Mesothelial cell of epicardium (in vitro differentiated cells): Measurements from ENCODE around the gene LRMDA. TPM values are rescaled to one million over a fixed set of nuclear protein-coding genes. Genes with fewer than 3 reads are reported as not detected.

Experiments
- DNase-seq, 2 experiments: peaks; one replicate each; pipeline ENCODE4 v3.0.0; 2021; ENCODE audit warnings: low spot score in 2 of 2; ENCODE audit not compliant: unreplicated experiment in 2 of 2
- H3K27ac Mint-ChIP-seq: 2 replicates; pipeline ENCODE4 v1.8.0; 2021; ENCODE audit warnings: mixed read lengths
- H3K27me3 Mint-ChIP-seq: 2 replicates; pipeline ENCODE4 v1.8.0; 2021; ENCODE audit warnings: low read depth, mixed read lengths
- H3K36me3 Mint-ChIP-seq: 2 replicates; pipeline ENCODE4 v1.8.0; 2021; ENCODE audit warnings: mixed read lengths
- H3K4me1 Mint-ChIP-seq: 2 replicates; pipeline ENCODE4 v1.8.0; 2021; ENCODE audit warnings: mixed read lengths
- H3K4me3 Mint-ChIP-seq: 2 replicates; pipeline ENCODE4 v1.8.0; 2021; ENCODE audit warnings: mild to moderate bottlenecking, moderate library complexity, mixed read lengths
- H3K9me3 Mint-ChIP-seq: 2 replicates; pipeline ENCODE4 v1.8.0; 2021; ENCODE audit warnings: mixed read lengths
- CTCF ChIP-seq: fragments of 200-600 bp; sonication (generic); IDR thresholded peaks from one replicate; pipeline ENCODE4 v1.5.0; 2021; ENCODE audit warnings: antibody characterized with exemption; ENCODE audit not compliant: unreplicated experiment
- total RNA-seq: library from RNA; stranded (reverse); gene quantifications from 3 replicates; pipeline ENCODE4 v1.2.1, GENCODE V29; 2021

Gene LRMDA
- total RNA-seq, 1 donor from 2014 or later = 2.0 TPM

- no peak for TF ChIP-seq CTCF
- H3K4me3 Mint-ChIP-seq = no peak overlapping the region
- peaks cover 77% of the 10 kb centered on the region for H3K27me3 Mint-ChIP-seq
- H3K36me3 Mint-ChIP-seq = no peaks in the 10 kb centered on the region
- no peaks in the 10 kb centered on the region for H3K9me3 Mint-ChIP-seq
- no peak overlapping the region for H3K27ac Mint-ChIP-seq
- peaks cover 33% of the 10 kb centered on the region for H3K4me1 Mint-ChIP-seq
- no peak for DNase-seq
Measured at GRCh38 chr10:76127984-76128589, 696.7 kb downstream of the LRMDA start.

- H3K27me3 Mint-ChIP-seq = peaks cover 67% of the 10 kb centered on the region
- no peaks in the 10 kb centered on the region for H3K36me3 Mint-ChIP-seq
- H3K9me3 Mint-ChIP-seq = no peaks in the 10 kb centered on the region
- no peak overlapping the region for H3K27ac Mint-ChIP-seq
- H3K4me3 Mint-ChIP-seq = no peak overlapping the region
- no peak for TF ChIP-seq CTCF
- peaks cover 45% of the 10 kb centered on the region for H3K4me1 Mint-ChIP-seq
- DNase-seq = no peak
Measured at GRCh38 chr10:76129213-76129612, 697.8 kb downstream of the LRMDA start.

GRCh38 chr10:76130892-76131291 is 699.5 kb downstream of the LRMDA start:
- Mint-ChIP-seq H3K4me1 (peaks cover 51% of the 10 kb centered on the region), H3K4me3 (no peak overlapping the region), H3K36me3 (no peaks in the 10 kb centered on the region), H3K27me3 (peaks cover 52% of the 10 kb centered on the region), H3K9me3 (no peaks in the 10 kb centered on the region), H3K27ac (no peak overlapping the region)
- TF ChIP-seq CTCF = no peak
- no peak for DNase-seq

- no peak overlapping the region for H3K4me3 Mint-ChIP-seq
- H3K4me1 Mint-ChIP-seq = peaks cover 52% of the 10 kb centered on the region
- peaks cover 28% of the 10 kb centered on the region for H3K27me3 Mint-ChIP-seq
- H3K36me3 Mint-ChIP-seq = no peaks in the 10 kb centered on the region
- no peak overlapping the region for H3K27ac Mint-ChIP-seq
- no peaks in the 10 kb centered on the region for H3K9me3 Mint-ChIP-seq
- no peak for DNase-seq
- TF ChIP-seq CTCF = no peak
Measured at GRCh38 chr10:76133597-76134255, 702.3 kb downstream of the LRMDA start.

GRCh38 chr10:76136961-76137360 is 705.5 kb downstream of the LRMDA start:
- Mint-ChIP-seq H3K9me3 (no peaks in the 10 kb centered on the region), H3K4me3 (no peak overlapping the region), H3K27ac (no peak overlapping the region), H3K4me1 (peaks cover 73% of the 10 kb centered on the region), H3K36me3 (no peaks in the 10 kb centered on the region), H3K27me3 (peaks cover 17% of the 10 kb centered on the region)
- DNase-seq = no peak
- TF ChIP-seq CTCF = no peak
